Measurements from ENCODE around the gene GINS1. TPM values are rescaled to one million over a fixed set of nuclear protein-coding genes. Genes with fewer than 3 reads are reported as not detected.

Gene GINS1
- total and polyA plus RNA-seq, 9 donors = 0.69 to 2.7 (median 1.8) TPM; not detected in 1

- 89 to 91% (median 90%) methylated on average over 28 of the region's 28 CpGs for WGBS, 3 donors
- no peaks in the 10 kb centered on the region for H3K9me3 ChIP-seq
- H3K4me1 ChIP-seq (ENCODE audit: insufficient read depth) = no peaks in the 10 kb centered on the region
- no peak overlapping the region for H3K27ac ChIP-seq
- no peak overlapping the region for H3K4me3 ChIP-seq
- no peak for TF ChIP-seq EP300 (IDR thresholded peaks at IDR 0.05)
- no peak for TF ChIP-seq POLR2A (IDR thresholded peaks at IDR 0.05)
- no peak for TF ChIP-seq CTCF (IDR thresholded peaks at IDR 0.05)
- H3K27me3 ChIP-seq = no peaks in the 10 kb centered on the region
- H3K36me3 ChIP-seq = no peaks in the 10 kb centered on the region
- DNase-seq = peak in 1 of 5 donors; percentile 16
- intact Hi-C loops (cut with DNase I) = no loop called here
These were observed 69.8 kb downstream of the GINS1 start for GRCh38 chr20:25477014-25477882.

GRCh38 chr20:25478889-25479568 is 71.6 kb downstream of the GINS1 start:
- H3K4me1 ChIP-seq (ENCODE audit: insufficient read depth) = no peaks in the 10 kb centered on the region
- intact Hi-C loops (cut with DNase I) = no loop called here
- H3K4me3 ChIP-seq = no peak overlapping the region
- H3K9me3 ChIP-seq = no peaks in the 10 kb centered on the region
- H3K27ac ChIP-seq = no peak overlapping the region
- no peaks in the 10 kb centered on the region for H3K36me3 ChIP-seq
- DNase-seq = peak in 2 of 5 donors; percentile 9 to 17
- no peaks in the 10 kb centered on the region for H3K27me3 ChIP-seq
- TF ChIP-seq CTCF (IDR thresholded peaks at IDR 0.05) = no peak
- no peak for TF ChIP-seq POLR2A (IDR thresholded peaks at IDR 0.05)
- no peak for TF ChIP-seq EP300 (IDR thresholded peaks at IDR 0.05)
- 88 to 90% (median 89%) methylated on average over 24 of the region's 24 CpGs for WGBS, 3 donors

GRCh38 chr20:25479638-25480037 is 72.2 kb downstream of the GINS1 start:
- H3K36me3 ChIP-seq = no peaks in the 10 kb centered on the region
- intact Hi-C loops (cut with DNase I) = no loop called here
- H3K27me3 ChIP-seq = no peaks in the 10 kb centered on the region
- H3K4me1 ChIP-seq (ENCODE audit: insufficient read depth) = no peaks in the 10 kb centered on the region
- H3K4me3 ChIP-seq = no peak overlapping the region
- DNase-seq = peak in 2 of 5 donors; percentile 17 to 25
- H3K9me3 ChIP-seq = no peaks in the 10 kb centered on the region
- 79 to 84% (median 82%) methylated on average over 4 to 5 of the region's 5 CpGs for WGBS, 3 donors
- no peak for TF ChIP-seq CTCF (IDR thresholded peaks at IDR 0.05)
- TF ChIP-seq EP300 (IDR thresholded peaks at IDR 0.05) = no peak
- no peak for TF ChIP-seq POLR2A (IDR thresholded peaks at IDR 0.05)
- no peak overlapping the region for H3K27ac ChIP-seq

GRCh38 chr20:25480156-25480555 is 72.7 kb downstream of the GINS1 start:
- intact Hi-C loops (cut with DNase I) = no loop called here
- Histone ChIP-seq H3K4me3 (no peak overlapping the region), H3K27me3 (no peaks in the 10 kb centered on the region), H3K36me3 (no peaks in the 10 kb centered on the region), H3K4me1 (ENCODE audit: insufficient read depth) (no peaks in the 10 kb centered on the region), H3K27ac (no peak overlapping the region), H3K9me3 (no peaks in the 10 kb centered on the region)
- 91 to 96% (median 92%) methylated on average over 7 of the region's 7 CpGs for WGBS, 3 donors
- TF ChIP-seq EP300 (IDR thresholded peaks at IDR 0.05) (no peak), CTCF (IDR thresholded peaks at IDR 0.05) (no peak), POLR2A (IDR thresholded peaks at IDR 0.05) (no peak)
- no peak for DNase-seq

Measured in ovary (tissue), 9 donors.